Hematopoietic multipotent progenitor cell treated with erythropoietin and hydrocortisone succinate and interleukin-3 and kit ligand, for 17 days (in vitro differentiated cells): ENCODE data around the gene PRL.

Experiments used
- DNase-seq: peaks from one replicate; pipeline ENCODE4 v3.0.0-alpha.2; 2015; ENCODE audit warnings: low spot score

The PRL gene

DNA sequence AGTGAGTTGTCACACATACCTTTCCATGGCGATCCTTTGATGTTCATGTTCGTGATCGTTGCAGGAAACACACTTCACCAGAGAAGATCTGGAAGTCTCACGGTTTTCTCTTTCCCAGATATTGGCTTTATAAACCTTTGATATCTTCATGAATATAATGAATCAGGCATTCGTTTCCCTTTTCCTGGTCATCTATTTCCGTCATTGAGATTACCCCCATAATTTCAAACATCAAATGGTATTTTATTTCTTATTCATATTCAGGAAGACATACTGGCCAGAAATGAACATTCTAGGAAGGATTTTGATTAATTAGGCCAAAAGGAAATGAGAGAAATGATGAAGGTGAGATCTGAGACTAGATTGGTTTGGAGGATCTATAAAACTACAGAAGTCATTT lies at the start of gene PRL:
TSS of gene PRL (minus strand) at position 101 of the 400 bp plus-strand sequence. CDS start at position 47, 54 bp downstream.
- DNase-seq: no peak

DNA sequence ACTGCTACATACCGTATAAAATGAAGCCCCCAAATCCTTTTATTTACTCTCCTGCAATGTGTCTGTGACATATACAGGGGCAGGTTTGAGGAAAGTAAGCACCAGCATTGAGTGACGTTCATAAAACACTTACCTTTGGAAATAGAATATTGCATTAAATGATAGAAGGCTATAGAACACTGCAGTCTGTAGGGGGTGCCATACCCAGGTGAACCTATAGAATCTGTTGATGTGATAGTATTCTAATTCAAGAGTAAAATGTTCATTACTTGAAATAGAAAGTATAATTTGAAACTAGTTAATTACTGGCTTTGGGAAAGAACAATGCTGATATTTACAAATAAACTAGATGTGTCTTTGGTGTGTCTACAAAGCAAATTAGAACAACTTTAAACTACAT lies 47.0 kb upstream of the PRL start:
- DNase-seq: no peak

DNA sequence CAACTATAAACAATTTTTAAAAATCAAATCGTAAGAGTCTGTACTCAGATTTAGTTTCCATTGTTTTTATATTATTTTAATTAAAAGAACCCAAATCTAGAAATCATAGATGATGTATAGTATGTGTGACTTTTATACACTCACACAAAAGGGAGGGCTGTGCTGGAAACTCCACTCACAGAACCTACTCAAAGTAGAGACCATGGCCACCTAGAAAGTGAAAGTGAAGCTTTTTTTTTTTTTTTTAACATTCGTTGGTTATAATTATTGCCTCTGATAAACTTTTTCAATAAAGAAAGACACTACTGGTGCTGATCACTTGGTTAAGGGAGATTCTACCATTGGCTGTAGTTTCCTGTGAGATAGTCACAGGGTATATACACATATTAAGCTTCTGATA lies 37.9 kb upstream of the PRL start:
- no peak for DNase-seq

DNA sequence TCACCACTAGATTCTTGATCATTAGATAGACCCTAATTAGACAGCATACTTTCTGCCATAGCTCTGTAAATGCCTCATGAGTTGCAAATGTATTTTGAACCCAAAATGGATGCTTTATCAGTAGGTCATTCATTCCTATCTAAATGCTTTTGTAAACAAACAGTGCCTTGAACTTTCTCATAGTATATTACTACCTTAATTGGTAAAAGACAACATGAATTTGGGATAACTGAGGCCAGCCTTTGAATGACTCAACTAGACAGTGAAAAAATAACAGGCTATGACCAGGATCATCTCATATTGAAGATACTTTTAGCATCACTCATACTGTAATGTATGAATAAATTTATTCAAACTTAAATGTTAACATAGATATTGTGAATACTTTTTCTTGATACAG lies 37.0 kb upstream of the PRL start:
- DNase-seq: no peak

GRCh38 chr6:22332711-22333110 lies 35.9 kb upstream of the PRL start:
- DNase-seq: no peak

DNA sequence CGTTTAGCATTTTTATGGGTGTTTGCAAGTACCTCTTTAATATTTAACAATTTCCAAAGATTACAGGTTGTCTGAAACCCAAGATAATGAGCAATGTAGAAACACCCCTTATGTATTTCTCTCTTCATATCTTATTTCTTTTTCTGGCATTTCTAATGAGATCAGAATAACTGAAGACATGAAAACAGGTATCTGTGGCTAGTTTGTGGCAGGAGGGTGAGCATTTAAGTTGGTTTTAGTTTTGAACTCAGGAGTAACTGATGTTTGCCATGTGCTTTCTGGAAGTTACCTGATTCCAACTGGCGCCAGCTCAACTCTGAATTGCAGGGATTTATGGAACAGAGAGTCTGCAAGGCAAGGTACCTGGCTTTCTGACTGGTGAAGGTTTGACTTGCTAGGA lies 35.4 kb upstream of the PRL start:
- DNase-seq: no peak

- no peak for DNase-seq
Measured at GRCh38 chr6:22330941-22331340, 34.1 kb upstream of the PRL start.

DNA sequence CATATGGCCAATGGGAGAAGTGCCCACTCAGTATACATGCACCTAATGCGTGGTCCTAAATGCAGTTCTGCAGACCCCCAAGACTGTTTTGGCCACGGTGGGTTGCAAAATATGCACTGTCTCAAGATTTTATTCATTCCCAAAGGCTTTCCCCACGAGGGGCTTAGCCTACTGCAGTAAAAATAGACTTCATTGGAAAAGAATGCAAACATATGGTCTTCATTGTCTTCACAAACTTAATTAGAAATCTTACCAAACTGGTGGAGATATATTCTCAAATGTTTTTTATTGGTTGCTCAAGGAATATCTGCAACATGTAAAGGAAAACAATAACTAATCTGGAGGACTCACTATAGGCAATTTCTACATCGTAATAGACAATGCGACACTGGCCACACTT lies 31.6 kb upstream of the PRL start:
- no peak for DNase-seq

DNA sequence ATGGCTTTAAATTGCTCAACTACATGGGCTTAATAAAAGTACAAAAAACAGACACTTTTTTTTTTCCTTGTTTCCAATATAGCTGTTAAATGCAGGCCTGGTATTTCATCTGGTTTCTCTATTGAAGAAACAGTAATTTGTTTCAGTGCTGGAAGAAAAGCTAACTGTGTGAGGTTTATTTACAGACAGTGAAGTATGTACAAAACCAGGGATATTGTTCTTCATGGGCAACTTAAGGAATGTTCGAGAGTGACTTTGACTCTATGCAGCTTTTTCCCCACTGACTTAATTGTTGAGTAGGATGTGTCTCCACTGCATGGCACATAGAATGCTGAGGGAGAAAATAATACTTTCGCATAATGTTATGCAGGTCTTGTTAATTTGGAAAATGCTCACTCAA lies 31.0 kb upstream of the PRL start:
- no peak for DNase-seq

DNA sequence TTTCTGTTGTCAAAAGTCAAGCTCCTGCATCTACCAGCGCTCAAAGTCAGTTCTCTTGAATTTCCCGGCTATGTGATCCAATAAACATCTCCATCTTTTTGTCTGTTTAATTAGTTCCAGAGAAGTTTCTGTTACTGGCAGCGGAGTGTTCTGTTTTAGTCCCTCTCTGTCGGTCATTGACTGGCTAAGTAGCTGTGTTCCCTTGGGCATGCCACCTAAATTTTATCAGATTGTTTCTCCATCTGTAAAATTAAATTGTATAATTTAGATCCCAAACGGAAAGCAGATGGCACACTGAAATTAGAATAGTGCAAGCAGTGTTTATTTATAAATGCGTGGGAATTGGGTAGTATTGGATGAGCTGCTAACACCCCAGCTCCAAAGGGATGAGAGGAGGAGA lies 29.7 kb upstream of the PRL start:
- no peak for DNase-seq

DNA sequence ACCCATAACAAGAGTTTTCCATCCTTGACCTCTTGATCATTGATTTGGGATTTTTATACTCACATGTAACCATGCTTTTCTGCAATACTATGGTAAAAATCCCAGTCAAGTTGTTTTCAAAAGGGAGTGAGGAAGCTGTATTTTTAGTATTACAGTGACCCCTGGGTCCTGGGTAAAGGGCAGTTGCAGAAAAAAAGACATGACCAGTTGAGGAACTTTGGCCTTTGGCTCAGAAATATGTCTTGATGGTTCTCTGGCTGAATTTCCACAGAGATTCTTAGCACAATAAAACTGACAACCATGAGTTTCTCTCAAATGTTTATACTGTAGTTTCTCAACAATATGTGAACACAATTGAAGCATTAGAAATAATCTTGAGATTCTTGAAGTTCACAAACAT lies 28.6 kb upstream of the PRL start:
- DNase-seq: no peak

DNA sequence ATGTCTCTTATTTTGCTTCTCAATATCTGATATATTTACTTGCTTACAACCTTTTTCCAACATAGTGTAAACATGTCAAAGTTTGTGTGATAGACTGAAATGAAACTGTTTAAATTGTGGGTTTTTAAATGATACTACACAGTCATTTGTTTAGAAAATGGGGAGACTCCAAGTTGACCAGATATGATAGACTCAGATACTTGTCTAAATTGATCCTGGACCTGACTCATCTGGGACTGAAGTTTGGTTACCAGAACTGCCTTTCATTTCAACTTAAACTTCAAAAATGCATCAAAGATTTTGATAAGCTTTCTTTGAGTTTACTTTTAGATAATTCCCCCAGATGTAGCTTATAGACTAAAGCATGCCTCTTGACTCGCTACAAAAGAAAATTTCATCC lies 27.0 kb upstream of the PRL start:
- DNase-seq: no peak

DNA sequence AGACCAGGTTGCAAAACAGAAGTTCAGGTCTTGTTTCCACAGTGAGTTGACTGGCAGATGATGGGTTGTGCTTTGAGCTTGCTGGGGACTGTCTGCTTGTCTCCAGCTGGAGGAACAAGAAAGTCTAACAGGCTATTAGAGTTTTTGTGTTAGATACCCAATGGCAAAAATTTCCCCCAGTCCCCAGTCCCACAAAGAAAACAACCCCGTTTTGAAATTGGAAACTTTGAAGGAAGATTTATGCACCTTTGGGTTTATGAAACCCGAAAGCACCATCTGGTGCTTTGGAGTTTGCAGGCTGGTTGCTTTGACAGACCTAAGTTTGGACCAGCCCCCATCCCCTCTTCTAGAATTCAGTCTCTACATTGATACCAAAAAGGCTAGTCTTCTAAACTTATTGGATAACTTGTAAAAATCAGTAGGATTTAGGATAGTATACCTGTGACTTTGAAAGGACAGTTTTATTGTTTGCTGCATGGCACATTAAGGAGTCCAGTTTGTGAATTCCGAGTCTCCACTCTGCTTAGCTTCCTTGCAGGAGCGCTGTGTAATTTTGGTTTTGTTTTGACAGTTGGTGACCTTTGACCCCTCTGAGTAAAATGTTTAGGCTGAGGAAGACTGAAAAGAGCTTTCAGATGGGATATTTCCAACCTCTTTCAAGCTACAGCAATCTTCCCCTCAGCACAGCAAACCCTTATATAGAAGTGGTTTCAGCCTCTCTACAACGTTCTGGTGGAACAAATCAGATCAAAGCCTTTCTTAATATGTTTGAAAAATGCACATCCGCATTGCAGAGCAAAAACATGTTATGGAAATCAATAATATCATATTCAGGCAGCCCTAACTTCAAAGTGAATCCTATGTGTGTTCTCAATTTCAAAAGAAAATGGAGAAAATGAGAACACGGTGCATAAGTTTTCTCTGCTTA lies 25.5 kb upstream of the PRL start:
- no peak for DNase-seq

GRCh38 chr6:22320750-22321149 lies 23.9 kb upstream of the PRL start:
- DNase-seq: no peak

DNA sequence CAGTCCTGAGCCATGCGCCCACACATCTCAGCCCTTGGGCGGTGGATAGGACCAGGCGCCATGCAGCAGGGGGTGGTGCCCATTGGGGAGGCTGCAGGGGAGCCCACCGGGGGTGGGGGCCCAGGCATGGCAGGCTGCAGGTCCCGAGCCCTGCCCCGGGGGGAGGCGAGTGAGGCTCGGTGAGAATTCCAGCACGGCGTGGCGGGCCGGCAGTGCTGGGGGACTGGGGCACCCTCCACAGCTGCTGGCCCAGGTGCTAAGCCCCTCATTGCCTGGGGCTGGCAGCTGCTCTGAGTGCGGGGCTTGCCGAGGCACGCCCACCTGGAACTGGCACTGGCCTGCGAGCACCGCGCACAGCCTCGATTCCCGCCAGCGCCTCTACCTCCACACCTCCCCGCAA lies 21.6 kb upstream of the PRL start:
- DNase-seq: no peak

DNA sequence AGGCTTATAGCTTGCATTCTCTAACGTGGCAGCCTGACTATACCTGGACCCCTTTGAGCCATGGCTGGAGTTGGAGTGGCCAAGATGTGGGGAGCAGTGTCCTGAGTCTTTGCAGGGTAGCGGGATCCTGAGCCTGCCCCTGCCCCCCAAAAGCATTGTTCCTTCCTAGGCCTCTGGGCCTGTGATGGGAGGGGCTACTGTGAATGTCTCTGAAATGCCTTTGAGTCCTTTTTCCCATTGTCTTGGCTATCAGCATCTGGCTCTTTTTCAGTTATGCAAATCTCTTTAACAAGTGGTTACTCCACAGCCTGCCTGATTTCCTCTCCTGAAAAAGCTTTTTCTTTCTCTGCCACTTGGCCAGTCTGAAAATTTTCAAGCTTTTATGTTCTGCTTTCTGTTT lies 17.0 kb upstream of the PRL start:
- no peak for DNase-seq

DNA sequence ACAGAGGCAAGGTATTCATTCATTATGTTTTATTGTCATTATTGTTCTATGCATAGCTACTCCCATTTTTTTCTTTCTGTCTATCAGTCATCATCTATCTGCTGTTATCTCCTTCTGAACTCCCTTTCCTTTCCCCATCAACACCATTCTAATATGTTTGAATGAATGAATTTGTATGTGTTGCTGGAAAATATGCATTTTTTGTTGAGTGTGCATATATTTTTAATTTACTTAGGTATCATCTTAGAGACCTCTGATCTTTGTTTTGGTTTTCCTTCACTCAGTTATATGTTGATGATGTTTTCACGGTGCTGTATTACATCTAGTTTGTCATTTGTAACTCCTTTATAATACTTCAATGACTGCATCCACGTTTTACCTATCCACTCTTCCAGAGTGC lies 12.1 kb upstream of the PRL start:
- no peak for DNase-seq

GRCh38 chr6:22306741-22307466 lies 10.1 kb upstream of the PRL start:
- no peak for DNase-seq

DNA sequence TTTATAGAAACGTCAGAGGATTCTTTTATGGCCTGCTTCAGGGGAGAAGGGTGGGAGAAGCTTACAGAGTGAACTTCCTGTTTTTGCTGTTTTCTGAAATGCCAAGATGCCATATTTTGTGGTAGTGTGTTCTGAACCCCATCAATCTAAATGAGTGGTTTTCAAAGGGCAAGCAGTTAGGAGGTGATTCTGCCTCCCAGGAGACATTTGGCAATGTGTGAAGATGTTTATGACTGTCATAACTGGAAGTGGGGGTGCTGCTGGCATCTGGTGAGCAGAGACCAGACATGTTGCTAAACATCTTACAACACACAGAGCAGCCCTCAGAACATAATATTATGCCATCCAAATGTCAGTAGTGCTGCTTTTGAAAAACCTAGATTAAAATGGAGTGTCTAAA lies 6.0 kb upstream of the PRL start:
- DNase-seq: no peak

DNA sequence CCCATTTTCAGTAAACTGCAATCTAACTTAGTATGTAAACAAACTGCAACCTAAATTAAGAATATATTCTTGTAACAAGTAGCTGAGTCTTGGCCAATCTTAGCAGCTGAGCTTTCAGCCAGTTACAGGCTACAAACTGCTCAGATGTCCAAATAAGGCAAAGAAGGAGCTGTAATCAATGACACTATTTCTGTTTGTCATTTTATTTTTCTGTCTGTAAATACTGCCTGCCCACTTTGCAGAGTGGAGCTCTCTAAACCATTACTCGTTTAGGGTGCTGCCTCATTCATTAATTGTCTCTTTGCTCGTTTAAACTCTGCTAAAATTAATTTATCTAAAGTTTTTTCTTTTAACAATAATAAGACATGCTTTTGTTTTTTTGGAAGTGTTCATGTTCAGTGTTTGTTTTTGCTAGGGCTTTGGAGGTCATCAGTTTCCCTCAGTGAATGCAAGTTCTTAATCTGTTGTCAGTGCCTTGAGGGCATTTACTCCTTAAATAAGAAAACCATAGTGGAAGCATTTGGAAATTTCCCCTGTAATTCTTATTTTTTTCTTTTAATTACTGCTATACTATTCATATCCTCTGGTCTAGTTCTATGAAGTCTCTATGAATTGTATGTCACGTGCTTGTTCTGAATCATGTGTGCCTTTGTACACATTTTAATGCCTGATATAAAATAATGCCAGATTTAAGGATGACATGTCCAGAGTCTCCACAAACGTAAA lies 3.6 kb upstream of the PRL start:
- no peak for DNase-seq

- DNase-seq: no peak
Measured at GRCh38 chr6:22298475-22298890, 1.6 kb upstream of the PRL start.

- no peak for DNase-seq
Measured at GRCh38 chr6:22296067-22296466, 769 bp downstream of the PRL start.

DNA sequence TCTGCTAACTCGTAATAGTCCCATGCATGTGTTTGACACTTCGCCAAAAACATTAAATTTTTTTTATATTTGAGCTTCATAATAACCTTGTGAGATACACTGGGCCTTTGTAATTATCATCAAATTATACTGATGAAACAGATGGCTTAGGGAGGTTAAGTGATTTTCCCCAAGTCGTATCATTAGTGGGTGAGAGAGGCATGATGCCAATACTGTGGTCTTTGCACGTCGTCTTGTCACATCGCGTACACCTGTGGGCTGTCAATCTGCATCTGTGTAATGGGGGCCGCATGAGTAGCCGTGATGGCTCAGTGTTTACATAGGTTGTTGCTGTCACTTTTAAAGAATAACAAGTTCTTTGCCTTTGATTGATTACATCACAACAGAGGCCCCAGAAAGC lies 1.7 kb downstream of the PRL start:
- DNase-seq: no peak
